Gastrocnemius medialis (tissue), 4 donors: ENCODE results near the gene CSNK1G1.

ENCODE experiments used
- CTCF ChIP-seq, 5 experiments: fragments of 450-650 bp in 3 of 5; fragments of 200-600 bp in 2 of 5; sonication (generic) in 2 of 5; IDR thresholded peaks in 4 of 5; conservative IDR thresholded peaks in 1 of 5; 1 replicate in 4 of 5; 2 replicates in 1 of 5; pipeline ENCODE4 v1.5.1; 2016 to 2019; ENCODE audit warnings: antibody characterized with exemption in 5 of 5, mild to moderate bottlenecking in 3 of 5, moderate library complexity in 3 of 5
- POLR2A ChIP-seq, 2 donors: fragments of 450-650 bp; IDR thresholded peaks; one replicate each; pipeline ENCODE4 v1.6.1; 2017; ENCODE audit warnings: antibody characterized with exemption in 2 of 2, mild to moderate bottlenecking in 2 of 2, moderate library complexity in 2 of 2

- no peak for TF ChIP-seq CTCF (IDR thresholded peaks at IDR 0.05 in 4 of 5, conservative IDR thresholded peaks at IDR 0.05 in 1 of 5)
- TF ChIP-seq POLR2A (IDR thresholded peaks at IDR 0.05): no peak
These were observed 50.7 kb downstream of the CSNK1G1 start for GRCh38 chr15:64305261-64305660.
